Measurements from ENCODE around the gene BID. TPM values are rescaled to one million over a fixed set of nuclear protein-coding genes. Genes with fewer than 3 reads are reported as not detected.

BID gene
- total and polyA plus RNA-seq, 10 of the 15 experiments (the other 5 are each of a cell fraction or from before 2014, with no cell fraction given): 7.9 to 241 (median 136) TPM

GRCh38 chr22:17797721-17798559 is 23.7 kb upstream of the BID start (continued):
- TF ChIP-seq EP300 (IDR thresholded peaks at IDR 0.05; ENCODE audit: borderline replicate concordance in 1 of 2, control insufficient read depth in 1 of 2, low read depth in 2 of 2, low read length in 2 of 2): peak; percentile 99 to 100
- TF ChIP-seq ZNF622 (IDR thresholded peaks at IDR 0.05): no peak; the same call in 1 of the 2 replicates
- TF ChIP-seq, protein P1, sequence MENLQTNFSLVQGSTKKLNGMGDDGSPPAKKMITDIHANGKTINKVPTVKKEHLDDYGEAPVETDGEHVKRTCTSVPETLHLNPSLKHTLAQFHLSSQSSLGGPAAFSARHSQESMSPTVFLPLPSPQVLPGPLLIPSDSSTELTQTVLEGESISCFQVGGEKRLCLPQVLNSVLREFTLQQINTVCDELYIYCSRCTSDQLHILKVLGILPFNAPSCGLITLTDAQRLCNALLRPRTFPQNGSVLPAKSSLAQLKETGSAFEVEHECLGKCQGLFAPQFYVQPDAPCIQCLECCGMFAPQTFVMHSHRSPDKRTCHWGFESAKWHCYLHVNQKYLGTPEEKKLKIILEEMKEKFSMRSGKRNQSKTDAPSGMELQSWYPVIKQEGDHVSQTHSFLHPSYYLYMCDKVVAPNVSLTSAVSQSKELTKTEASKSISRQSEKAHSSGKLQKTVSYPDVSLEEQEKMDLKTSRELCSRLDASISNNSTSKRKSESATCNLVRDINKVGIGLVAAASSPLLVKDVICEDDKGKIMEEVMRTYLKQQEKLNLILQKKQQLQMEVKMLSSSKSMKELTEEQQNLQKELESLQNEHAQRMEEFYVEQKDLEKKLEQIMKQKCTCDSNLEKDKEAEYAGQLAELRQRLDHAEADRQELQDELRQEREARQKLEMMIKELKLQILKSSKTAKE (IDR thresholded peaks at IDR 0.05; ENCODE audit: low read depth, poor library complexity, severe bottlenecking): peak; percentile 94
- TF ChIP-seq KDM1A (IDR thresholded peaks at IDR 0.05; ENCODE audit: borderline replicate concordance): no peak
- TF ChIP-seq FOXK2 (IDR thresholded peaks at IDR 0.05): peak; percentile 25; the same call in 1 of the 2 replicates
- TF ChIP-seq SMAD5 (IDR thresholded peaks at IDR 0.05; ENCODE audit: low read depth): no peak
- 0 out of 4 replicates have a peak, but pooled peaks of 1 of the 2 experiments have one; percentile 33 for TF ChIP-seq SRF (IDR thresholded peaks at IDR 0.05; ENCODE audit: low read depth in 2 of 2, low read length in 2 of 2)
- TF ChIP-seq, protein P2, sequence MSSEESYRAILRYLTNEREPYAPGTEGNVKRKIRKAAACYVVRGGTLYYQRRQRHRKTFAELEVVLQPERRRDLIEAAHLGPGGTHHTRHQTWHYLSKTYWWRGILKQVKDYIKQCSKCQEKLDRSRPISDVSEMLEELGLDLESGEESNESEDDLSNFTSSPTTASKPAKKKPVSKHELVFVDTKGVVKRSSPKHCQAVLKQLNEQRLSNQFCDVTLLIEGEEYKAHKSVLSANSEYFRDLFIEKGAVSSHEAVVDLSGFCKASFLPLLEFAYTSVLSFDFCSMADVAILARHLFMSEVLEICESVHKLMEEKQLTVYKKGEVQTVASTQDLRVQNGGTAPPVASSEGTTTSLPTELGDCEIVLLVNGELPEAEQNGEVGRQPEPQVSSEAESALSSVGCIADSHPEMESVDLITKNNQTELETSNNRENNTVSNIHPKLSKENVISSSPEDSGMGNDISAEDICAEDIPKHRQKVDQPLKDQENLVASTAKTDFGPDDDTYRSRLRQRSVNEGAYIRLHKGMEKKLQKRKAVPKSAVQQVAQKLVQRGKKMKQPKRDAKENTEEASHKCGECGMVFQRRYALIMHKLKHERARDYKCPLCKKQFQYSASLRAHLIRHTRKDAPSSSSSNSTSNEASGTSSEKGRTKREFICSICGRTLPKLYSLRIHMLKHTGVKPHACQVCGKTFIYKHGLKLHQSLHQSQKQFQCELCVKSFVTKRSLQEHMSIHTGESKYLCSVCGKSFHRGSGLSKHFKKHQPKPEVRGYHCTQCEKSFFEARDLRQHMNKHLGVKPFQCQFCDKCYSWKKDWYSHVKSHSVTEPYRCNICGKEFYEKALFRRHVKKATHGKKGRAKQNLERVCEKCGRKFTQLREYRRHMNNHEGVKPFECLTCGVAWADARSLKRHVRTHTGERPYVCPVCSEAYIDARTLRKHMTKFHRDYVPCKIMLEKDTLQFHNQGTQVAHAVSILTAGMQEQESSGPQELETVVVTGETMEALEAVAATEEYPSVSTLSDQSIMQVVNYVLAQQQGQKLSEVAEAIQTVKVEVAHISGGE (CRISPR knock-in tag; IDR thresholded peaks at IDR 0.05): no peak
- no peak for TF ChIP-seq ASH2L (IDR thresholded peaks at IDR 0.05; ENCODE audit: borderline replicate concordance, low read depth)

Data from GM12878 (cell line).